ENCODE data around the gene HS2ST1. TPM values are rescaled to one million over a fixed set of nuclear protein-coding genes. Genes with fewer than 3 reads are reported as not detected.

The HS2ST1 gene
- total RNA-seq, 2 donors from 2014 or later: 6.5 to 10.4 TPM

DNA sequence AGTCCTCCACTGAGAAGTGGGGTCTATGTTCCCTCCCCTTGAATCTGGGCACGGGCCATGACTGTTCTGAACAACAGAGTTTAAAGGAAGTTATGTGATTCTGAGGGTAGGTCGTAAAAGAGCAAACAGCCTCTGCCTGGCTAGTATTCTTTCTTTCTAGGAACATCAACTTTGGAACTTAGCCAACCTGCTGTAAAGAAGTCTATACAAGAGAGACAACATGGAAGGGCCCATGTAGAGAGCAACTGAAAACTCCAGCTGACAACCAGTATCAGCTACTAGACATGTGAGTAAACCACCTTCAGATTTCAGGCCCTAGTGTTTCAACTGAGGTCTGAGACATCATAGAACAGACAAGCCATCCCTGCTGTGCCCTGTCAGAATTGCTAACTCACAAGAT lies 8.0 kb upstream of the HS2ST1 start:
- Histone ChIP-seq H3K9me3 (no peaks in the 10 kb centered on the region), H3K4me3 (no peak overlapping the region), H3K36me3 (no peaks in the 10 kb centered on the region), H3K4me1 (ENCODE audit: control insufficient read depth in 1 of 2, low read depth in 2 of 2) (peaks cover 3 to 20% of the 10 kb centered on the region in 2 donors), H3K27ac (no peak overlapping the region), H3K27me3 (replicated peaks; ENCODE audit: insufficient read depth) (no peaks in the 10 kb centered on the region)
- no peak for TF ChIP-seq CTCF (IDR thresholded peaks at IDR 0.05)
- DNase-seq (ENCODE audit: low spot score) (no peak), ATAC-seq (ENCODE audit: insufficient number of reproducible peaks, low FRiP score, low read depth) (no peak)

DNA sequence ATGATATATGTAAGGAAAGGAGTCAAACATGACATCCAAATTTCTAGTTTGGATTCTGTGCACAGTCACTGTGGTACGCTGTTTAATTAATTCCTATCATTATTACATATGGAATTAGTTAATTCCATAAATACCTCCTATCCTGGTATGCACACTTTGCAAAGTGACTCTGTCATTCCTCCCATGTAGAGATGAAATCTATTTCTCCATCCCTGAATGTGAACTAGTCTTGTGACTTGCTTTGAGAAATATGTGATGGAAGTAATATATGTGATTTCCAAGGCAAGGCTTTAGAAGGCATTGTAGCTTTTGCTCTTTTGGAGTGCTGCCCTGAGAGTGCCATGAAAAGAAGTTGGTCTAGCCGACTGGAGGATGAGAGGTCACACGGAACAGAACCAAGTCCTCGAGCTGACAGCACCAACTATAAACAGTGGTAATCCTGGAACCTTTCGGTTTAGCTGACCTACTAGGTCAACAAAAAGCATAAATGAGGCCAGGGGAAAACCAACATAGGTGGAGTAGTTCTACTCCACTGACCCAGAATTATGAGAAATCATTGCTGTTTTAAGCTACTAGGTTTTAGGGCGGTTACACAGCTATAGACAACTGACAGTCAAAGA lies 2.0 kb upstream of the HS2ST1 start:
- no peaks in the 10 kb centered on the region for H3K9me3 ChIP-seq
- H3K27ac ChIP-seq: no peak overlapping the region
- peaks cover 11 to 33% of the 10 kb centered on the region in 2 donors for H3K4me1 ChIP-seq (ENCODE audit: control insufficient read depth in 1 of 2, low read depth in 2 of 2)
- ATAC-seq (ENCODE audit: insufficient number of reproducible peaks, low FRiP score, low read depth): no peak
- no peaks in the 10 kb centered on the region for H3K36me3 ChIP-seq
- peak overlapping the region; percentile 84 for H3K4me3 ChIP-seq
- no peak for DNase-seq (ENCODE audit: low spot score)
- TF ChIP-seq CTCF (IDR thresholded peaks at IDR 0.05): no peak
- H3K27me3 ChIP-seq (replicated peaks; ENCODE audit: insufficient read depth): no peaks in the 10 kb centered on the region

DNA sequence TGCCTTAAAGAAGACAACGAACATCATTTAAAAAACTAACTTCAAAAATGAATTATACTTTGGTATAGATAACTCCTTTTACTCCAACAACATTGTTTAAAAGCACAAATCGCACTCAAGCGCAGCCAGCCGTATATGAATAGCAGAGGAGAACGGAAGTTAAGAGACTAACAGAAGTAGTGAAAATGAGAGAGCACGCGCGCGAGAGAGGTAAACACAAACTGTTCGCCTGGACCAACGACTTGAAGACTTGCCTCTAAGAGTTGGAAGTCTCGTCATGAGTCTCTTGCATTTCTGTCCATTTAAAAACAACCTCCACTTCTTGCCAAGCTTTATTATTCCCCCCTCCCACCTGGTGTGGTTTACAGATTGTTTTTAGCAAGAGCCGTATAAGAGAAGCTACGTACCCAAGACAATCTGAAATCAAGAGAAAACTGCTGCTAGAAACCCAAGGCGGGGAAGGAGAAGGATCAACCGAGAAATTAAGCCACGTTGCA lies 988 bp upstream of the HS2ST1 start:
- no peaks in the 10 kb centered on the region for H3K36me3 ChIP-seq
- H3K4me1 ChIP-seq (ENCODE audit: control insufficient read depth in 1 of 2, low read depth in 2 of 2): peaks cover 11 to 33% of the 10 kb centered on the region in 2 donors
- no peaks in the 10 kb centered on the region for H3K9me3 ChIP-seq
- no peak for ATAC-seq (ENCODE audit: insufficient number of reproducible peaks, low FRiP score, low read depth)
- DNase-seq (ENCODE audit: low spot score): no peak
- H3K27me3 ChIP-seq (replicated peaks; ENCODE audit: insufficient read depth): no peaks in the 10 kb centered on the region
- peak overlapping the region; percentile 84 for H3K4me3 ChIP-seq
- peak overlapping the region; percentile 75 to 90 for H3K27ac ChIP-seq
- TF ChIP-seq CTCF (IDR thresholded peaks at IDR 0.05): no peak

DNA sequence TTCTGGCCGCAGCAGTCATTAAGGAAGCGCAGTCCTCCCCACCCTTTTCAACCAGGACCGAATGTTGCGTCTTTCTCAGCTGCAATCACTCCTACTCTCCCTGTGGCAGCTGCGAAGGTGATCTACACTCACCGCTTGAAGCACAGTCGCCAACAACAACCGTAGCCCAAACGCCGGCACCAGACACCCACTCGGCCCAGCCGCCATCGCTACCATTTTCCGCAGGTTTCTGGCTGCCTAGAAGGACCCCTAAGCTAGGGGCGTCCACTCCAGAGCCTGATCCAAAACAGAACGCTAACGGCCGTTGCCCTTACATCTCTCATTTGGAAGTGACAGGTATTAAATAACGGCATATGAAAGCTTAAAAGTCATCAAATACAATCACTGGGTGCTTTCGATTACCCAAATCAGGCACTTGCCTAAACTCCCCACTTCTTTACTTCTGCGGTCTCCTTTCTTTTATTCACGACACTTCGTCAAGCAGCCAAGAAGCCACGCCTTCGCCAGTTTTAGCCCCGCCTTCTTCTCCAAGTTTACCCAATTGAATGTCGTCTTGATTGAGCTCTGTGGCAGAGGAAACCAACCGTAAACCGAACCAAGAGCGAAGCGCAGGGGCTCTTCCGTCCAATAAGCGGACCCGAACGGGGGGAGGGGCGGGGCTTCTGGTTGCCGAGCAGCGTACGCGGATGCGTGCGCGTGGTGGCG lies 387 bp upstream of the HS2ST1 start, which contains the start of gene SELENOF:
Gene SELENOF, minus strand, starts transcription at position 231 of the 705 bp plus-strand sequence. Its CDS starts 15 bp downstream, at position 216.
- Histone ChIP-seq H3K9me3 (no peaks in the 10 kb centered on the region), H3K27me3 (replicated peaks; ENCODE audit: insufficient read depth) (no peaks in the 10 kb centered on the region), H3K4me3 (peak within 1 kb of the TSS; percentile 84), H3K27ac (peak within 1 kb of the TSS; percentile 86 to 90), H3K4me1 (ENCODE audit: control insufficient read depth in 1 of 2, low read depth in 2 of 2) (peaks cover 11 to 29% of the 10 kb centered on the region in 2 donors), H3K36me3 (no peaks in the 10 kb centered on the region)
- ATAC-seq (ENCODE audit: insufficient number of reproducible peaks, low FRiP score, low read depth) (peak; percentile 100), DNase-seq (ENCODE audit: low spot score) (peak; percentile 98)
- TF ChIP-seq CTCF (IDR thresholded peaks at IDR 0.05): no peak

DNA sequence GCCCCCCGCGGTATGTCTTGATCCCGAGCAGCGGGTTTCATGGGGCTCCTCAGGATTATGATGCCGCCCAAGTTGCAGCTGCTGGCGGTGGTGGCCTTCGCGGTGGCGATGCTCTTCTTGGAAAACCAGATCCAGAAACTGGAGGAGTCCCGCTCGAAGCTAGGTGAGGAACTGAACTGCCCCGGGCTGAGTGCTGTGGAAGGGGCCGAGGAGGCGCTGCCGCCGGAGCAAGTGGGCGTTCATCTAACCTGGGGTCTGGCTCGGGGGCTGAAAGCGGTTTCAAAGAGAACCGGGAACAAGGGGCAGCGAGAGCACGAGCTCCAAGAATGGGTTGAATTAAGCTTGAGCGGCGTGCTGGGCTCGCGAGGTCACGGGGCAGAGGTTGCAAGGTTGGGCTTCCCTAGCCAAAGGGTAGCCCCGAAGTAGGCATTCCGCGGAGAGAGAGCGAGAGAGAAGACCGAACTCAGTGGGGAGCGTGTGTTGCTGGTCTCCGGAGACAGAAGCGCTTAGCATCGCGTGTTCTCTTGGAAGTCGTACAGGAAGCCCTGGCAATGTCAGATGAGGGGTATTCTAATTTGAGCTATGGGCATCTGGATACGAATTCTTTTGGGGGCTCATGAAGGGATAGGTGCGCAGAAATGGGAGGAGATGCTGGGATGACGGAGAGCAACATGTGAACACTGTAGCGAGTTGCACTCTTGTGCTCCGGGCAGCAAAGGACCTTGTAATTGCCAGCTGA lies 732 bp downstream of the HS2ST1 start:
- no peak for DNase-seq (ENCODE audit: low spot score)
- Histone ChIP-seq H3K4me1 (ENCODE audit: control insufficient read depth in 1 of 2, low read depth in 2 of 2) (peaks cover 11 to 28% of the 10 kb centered on the region in 2 donors), H3K36me3 (no peaks in the 10 kb centered on the region), H3K9me3 (no peaks in the 10 kb centered on the region), H3K4me3 (peak overlapping the region; percentile 84), H3K27ac (peak overlapping the region; percentile 77 to 86), H3K27me3 (replicated peaks; ENCODE audit: insufficient read depth) (no peaks in the 10 kb centered on the region)
- ATAC-seq (ENCODE audit: insufficient number of reproducible peaks, low FRiP score, low read depth): peak; percentile 1
- TF ChIP-seq CTCF (IDR thresholded peaks at IDR 0.05): no peak

Data from thoracic aorta (tissue), 2 donors.